ENCODE results near the gene TGM4.

TGM4 gene

DNA sequence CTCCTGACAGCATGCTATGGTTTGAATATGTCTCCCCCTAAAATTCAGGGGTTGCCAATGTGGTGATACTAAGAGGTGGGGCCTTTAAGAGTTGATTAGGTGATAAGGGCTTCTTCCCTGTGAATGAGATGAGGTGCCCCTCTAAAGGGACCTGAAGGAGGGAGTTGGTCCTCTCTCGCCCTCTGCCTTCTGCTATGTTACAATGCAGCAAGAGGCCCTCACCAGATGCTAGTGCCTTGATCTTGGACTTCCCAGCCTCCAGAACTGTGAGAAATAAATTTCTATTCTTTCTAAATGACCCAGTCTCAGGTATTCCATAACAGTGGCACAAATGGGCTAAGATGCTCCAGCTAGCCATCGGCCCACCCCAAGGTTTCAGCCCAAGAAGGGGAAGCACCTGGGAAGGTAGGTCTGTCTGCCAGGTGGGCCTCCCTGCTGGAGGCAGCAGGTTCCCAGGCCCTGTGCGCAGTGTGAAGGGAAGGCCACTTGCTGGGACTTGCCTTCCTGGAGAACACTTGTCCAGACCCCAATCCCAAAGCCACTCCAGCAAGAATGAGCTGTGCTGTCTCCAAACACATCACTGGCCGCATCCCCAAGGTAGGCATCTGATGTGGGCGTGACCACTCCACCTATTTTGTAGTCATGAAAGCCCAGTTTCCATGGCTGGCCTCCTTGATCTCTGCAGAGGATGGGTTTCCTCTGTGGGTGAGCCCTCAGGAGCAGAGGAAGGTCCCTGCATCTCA is 9.0 kb downstream of the TGM4 start:
- DNase-seq: no peak

DNA sequence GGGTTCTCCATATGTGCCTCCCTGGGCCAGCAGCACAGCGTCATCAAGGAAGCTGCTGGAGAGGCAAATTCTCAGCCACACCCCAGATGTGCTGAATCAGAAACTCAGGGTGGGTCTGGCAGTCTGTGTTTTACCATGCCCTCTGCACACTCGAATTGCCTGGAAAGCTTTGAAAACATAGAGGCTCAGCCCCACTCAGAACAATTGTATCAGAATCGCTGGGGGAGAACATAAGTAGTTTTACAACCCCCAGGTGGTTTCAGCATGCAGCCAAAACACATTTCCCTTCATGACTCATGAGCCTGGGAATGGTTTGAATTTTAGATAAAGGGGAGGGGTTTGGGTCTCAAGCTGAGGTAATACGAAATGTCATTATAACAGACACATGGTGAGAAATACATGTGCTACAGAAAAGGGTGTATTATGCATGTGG is 9.6 kb downstream of the TGM4 start:
- DNase-seq: no peak

DNA sequence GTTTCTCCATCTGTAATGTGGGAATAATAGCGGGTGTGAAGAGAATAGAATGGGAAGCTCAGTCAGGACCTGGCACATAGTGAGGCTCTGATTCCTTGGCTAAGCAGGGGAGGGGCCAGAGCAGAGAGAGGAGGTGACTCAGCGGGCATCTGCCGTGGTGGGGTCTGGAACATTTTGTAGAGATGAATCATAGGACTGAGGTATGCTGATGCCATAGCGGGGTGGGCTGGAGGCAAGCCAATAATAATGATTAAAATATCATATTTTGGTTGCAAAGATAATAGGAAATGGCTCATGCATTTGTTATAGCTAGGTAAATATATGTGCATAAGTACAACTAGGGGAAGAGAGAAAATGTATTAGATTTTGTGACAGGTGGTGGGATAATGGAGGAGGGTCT is 11.2 kb downstream of the TGM4 start:
- DNase-seq: no peak

DNA sequence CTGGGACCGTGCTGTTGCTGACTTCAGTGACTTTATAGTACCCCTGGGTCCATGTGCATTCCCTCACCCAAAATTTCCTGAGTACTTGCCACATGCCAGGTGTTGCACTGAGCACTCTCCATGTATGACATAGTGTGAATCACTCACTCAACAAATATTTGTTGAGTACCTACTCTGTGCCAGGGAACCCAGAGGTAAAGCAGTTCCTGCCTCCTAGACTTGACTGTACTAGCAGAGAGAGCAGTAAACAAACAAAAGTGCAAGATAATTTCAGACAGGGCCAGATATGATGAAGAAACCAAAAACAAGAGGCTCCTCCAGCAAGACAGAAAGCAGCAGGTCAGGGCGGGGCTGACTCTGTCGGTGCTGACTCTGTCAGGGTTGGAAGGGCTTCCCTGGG is 12.2 kb downstream of the TGM4 start:
- DNase-seq: no peak

DNA sequence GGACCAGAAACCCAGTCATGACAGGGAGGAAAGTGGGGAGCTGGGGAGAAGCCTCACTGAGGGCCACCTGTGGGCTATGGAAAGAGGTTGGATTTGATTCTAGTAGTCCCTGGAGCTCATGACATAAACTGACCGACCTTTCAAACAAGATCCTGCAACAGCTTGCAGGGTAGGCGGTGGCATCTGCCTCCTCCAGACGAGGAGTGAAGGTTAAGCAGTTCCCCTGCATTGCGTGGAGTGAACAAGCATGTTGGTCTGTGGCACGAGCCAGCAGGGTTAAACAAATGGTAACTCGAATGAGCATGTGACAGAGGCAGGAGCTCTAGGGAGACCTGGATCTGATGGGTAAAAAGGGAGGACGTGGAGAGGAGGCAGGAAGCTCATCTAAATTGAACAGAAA is 12.7 kb downstream of the TGM4 start:
- no peak for DNase-seq

DNA sequence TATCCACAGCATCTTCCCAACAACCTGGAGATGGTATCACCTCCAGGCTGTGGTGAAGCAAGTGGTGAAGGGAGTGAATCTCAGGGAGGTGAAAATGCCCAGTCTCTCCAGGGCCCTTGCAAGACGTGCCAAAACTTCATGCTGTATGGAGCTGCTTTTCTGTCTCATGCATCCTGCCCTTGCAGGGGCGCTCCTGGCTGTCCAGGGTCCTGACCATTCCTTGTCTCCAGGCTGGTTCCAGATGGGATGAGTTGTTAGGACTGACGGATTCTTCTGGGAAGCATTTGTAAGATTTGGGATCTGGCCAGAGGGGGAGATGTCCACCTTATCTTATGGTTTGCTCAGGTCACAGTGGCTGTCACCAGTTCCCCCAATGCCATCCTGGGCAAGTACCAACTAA is 15.8 kb downstream of the TGM4 start:
- DNase-seq: no peak

DNA sequence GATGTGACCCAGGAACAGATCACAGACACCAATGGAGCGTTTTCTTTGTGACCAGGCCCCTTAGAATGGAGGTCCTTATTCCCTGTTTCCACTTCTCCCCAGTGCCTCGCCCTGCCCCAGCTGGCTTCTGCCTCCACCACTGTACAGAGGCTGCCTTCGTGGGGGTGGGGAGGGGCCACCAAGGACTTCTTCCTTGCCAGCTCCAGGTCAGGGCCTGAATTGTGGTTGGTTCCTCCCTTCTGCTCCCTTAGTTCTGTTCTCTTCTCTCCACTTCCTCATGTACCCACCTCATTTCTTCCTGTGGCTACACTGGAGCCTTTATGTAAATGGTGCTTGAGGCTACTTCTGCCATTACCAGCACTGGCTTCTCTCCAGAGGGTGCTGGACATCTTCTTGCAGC is 16.4 kb downstream of the TGM4 start:
- no peak for DNase-seq

DNA sequence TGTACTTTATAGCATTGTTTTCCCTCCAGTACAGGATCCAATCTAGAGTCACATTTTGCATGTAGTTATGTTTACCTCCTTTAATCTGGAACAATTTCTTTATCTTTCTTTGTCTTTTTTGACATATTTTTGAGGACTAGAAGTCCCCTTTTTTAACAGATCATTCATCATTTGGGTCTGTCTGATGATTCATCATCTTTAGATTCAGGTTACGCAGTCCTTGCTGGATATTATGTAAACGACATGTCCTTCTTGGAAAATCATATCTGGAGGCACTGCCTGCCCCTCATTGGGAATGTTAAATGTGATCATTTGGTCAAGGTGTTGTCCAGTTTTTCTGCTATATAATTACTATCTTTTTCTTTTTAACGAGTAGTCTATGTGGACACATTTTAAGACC is 18.3 kb downstream of the TGM4 start:
- DNase-seq: no peak

DNA sequence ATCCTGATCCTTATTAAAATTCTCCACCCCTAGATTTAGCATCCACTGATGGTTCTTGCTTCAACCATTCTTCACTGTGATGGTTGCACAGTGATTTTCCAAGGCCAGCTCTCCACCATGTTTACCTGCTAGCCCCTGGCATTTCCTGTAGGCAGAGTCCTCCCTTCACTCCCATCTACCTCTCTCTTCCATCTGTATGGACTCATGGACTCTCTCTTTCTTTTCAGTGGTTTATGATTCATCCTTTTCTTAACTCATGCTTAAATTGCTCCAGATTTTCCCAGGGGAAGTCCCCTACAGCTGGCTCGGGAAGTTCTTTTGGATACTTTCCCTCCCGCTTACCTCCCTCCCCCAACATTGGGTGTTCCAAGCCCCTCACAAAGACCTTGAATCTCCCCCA is 18.7 kb downstream of the TGM4 start:
- DNase-seq: no peak

DNA sequence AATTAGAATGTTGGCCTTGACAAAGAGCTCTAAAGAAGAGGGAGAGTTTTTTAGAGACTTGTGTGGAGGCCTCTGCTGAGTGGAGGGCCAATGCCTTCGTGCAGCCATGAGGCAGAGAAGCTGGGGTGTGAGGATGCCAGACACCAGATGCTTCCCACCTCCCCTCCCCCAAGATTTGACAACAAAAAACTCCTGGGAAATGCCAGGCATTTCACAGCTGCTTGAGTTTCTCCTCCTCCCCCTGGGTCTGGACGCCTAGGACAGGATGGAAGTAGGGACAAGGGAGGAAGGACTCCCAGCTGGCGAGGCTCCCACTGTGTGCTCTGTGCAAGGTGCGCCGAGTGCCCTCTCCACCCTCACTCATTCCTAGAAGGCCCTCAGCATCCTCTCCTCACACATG is 20.1 kb downstream of the TGM4 start:
- no peak for DNase-seq

DNA sequence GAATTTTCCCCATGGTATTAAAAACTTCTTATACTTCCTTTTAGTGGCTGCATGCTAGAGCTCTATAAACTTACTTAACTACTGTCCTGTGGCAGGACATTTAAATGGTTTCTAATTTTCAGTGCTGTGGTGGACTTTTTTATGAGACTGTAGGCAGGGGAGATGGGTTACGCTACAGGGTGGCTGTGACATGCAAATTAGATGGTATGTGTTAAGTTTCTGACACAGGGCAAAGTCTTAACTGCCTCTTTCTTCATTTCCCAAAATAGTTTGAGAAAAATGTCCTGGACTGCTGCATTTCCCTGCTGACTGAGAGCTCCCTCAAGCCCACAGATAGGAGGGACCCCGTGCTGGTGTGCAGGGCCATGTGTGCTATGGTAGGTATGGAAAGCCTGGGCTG is 22.0 kb downstream of the TGM4 start:
- no peak for DNase-seq

DNA sequence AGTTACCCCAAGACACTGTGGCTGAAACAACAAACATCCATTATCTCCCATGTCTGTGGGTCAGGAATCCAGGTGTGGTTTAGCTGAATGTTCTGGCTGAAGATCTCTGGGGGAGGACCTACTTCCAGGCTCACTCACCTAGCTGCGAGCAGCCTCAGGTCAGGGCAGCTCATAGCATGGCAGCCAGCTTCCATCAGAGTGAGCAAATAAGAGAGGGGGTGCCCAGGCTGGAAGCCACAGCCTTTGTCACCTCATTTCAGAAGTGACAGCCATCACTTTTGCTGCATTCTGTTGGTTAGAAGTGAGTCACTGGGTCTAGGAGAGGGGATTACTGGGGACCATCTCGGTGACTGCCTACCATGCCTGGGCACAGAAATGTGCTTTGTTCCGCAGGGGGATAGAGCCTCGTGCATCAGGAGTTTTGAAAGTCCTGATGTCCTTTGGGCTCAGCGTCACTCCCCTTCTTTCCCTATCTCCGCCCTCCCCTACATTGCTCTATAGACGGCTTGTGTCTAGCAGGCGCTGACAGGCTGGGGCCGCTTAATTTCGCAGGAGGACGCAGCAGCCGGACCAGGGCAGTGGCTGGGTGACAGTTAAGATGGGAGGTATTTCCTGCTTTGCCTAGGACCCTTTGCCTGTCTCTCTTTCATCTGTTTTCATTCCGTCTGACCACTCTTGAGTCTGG is 25.4 kb downstream of the TGM4 start:
- DNase-seq: no peak

DNA sequence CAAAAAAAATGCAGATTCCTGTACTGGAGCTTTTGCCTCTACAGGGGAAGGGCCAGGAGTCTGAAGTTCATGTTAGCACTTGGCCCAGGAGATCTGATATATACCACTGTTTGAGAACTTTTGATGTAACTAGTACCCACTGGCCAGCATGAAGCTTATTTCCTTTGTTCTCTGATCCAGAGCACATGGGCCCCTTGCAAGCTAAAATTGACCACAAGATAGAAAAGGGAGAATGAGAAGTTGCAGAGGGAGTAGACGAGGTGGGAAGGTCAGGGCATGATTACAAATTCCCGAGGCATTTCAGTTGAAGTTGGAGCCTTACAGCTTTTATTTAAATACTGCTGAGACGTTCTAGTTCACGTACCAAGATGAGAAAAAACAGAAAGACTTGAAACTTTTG is 28.2 kb downstream of the TGM4 start:
- no peak for DNase-seq

DNA sequence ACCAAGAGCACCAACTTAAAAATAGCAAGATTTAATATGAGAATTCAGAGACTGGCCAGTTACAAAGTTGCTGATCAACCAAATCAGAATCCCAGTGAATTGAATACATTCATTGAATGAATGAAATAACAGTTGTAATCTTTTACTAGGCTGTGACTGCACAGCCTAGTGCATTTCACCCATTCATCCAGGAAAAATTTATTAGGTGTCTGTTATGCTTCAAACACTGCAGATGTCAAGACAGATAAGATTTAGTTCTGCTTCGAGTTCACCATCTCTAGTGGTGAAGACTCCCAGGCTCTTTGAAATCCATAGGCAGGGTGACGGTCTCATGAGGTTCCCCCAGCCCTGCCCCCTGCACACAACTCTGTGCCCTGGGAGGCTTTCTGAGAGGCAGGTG is 28.9 kb downstream of the TGM4 start:
- no peak for DNase-seq

DNA sequence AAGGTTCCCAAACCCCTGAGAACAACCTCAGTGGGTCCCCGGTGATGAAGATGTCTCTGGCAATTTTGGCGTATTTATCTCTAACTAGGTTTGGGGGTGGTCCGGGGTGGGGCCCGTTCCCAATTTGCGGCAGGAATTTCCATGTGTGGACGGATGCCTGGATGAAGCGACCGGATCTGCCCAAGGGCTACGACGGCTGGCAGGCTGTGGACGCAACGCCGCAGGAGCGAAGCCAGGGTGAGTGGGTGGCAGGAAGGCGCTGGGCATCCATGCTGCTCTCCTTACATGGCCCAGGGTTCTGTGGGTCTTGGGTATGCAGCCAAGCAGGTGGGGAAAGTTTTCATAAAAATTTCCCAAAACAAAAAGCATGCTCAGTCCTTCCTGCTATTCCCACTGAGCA is 29.3 kb downstream of the TGM4 start:
- DNase-seq: no peak

DNA sequence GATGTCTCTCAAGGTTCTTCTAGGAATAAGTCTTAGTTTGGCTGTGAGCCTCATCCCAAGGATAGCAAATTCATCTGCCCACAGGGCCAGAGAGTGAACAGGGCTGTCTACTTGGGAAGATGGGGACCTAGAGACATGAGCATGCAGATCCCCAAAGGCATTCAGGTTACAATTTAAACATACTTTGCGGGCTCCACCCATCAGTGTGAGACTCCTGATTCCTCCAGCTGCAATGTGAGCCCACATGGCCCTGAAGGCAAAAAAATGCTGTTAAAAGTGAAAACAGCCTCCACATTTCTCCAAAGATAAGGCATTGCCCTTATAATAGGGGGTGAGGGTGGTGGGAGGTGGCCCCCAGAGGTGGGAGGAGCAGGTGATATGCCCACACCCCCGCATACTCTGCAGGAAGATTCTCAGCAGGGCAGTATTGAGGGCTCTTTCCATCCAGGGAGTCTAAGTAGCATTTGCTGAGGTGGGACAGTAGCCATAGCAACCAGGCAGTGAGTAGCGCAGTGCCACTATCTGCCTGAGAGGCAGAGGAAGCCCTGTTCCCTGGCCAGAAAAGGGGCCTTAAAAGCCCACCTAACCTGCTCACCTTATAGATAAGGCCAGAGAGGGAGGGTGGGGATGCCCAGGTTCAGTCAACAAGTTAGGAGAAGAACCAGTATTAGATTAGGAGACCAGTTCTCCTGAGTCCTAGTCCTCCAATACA is 31.2 kb downstream of the TGM4 start:
- no peak for DNase-seq

DNA sequence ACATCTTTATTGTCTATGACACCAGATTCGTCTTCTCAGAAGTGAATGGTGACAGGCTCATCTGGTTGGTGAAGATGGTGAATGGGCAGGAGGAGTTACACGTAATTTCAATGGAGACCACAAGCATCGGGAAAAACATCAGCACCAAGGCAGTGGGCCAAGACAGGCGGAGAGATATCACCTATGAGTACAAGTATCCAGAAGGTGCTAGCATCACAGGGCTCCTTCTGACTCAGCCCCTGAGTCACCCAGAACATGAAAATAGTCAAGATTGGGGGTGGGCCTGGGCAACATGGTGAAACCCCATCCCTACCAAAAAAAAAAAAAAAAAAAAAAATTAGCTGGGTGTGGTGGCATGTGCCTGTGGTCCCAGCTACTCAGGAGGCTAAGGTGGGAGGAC is 32.6 kb downstream of the TGM4 start:
- peak in 1 of 2 donors; percentile 16 for DNase-seq

DNA sequence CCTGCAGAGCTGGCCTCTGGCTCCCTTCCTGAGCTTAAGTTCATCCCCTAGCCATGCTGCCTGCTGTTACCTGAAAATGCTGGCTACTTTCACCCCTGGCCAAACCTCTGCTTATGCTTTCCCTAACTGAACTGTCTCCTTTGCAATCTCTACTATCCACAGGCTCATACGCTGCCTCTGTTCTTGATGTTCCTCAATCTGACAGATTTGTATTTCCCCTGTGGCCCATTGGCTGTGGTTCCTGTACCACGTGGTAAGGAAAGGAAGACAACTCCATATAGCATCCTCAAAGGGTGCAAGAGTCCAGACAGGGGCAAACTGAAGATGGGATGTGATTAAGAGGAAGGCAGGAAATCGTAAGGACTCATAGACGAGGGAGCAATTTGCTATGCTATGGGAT is 33.2 kb downstream of the TGM4 start:
- DNase-seq: no peak

DNA sequence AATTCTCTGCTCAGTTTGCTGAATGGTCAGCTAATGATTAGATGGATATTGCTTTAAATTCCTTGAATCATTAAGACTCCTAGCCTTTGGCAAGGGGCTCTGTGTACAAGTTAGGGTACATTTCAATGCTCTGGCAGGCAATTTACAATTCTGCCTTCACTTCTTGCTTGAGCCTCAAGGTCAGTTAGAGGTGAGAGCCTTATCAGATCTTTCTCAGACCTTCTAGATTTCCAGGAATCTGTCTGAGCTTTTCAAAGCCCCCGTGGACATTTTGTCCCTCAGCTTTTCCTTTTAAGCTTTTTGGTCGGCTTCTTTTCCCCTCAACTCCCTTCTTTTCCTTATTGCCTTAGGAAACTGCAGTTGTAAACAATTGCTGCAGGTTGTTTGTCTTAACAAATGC is 34.7 kb downstream of the TGM4 start:
- DNase-seq: no peak

DNA sequence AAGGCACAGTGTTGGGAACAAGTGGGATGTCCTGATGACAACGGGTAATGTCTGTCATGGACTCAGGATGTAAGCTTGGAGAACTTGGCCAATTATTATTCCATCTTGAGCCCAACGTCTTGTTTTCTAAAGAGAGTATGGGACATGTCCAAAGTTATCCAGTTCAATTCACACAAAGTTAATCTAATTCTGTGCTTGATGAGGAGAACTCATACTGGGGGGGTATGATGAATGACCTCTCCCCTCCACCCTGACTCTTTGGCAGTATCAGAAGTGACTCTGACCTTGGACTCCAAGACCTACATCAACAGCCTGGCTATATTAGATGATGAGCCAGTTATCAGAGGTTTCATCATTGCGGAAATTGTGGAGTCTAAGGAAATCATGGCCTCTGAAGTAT is 36.3 kb downstream of the TGM4 start:
- DNase-seq: no peak

DNA sequence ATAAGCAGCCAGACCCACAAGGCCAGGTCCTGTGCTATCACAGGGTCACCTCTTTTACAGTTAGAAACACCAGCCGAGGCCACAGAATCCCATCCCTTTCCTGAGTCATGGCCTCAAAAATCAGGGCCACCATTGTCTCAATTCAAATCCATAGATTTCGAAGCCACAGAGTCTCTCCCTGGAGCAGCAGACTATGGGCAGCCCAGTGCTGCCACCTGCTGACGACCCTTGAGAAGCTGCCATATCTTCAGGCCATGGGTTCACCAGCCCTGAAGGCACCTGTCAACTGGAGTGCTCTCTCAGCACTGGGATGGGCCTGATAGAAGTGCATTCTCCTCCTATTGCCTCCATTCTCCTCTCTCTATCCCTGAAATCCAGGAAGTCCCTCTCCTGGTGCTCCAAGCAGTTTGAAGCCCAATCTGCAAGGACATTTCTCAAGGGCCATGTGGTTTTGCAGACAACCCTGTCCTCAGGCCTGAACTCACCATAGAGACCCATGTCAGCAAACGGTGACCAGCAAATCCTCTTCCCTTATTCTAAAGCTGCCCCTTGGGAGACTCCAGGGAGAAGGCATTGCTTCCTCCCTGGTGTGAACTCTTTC is 39.6 kb downstream of the TGM4 start:
- DNase-seq: peak; percentile 71 to 75

DNA sequence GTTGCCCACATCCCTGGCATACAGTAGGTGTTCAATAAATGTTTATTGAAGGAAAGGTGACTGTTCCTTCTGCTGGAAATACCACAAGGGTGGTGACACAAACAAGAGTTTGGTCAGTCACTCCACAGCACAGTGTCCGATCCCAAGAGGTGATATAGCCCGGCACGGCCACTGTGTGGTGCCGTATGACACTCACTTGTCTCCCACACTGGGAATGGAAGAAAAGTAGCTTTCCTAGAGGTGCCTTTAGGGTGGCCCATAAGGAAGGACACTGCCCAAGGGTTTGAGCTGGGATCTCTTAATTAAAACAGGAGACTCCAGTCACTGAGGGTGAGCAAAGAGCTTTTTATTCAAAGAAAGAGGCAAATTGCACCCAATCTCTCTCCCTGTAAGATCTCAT is 40.5 kb downstream of the TGM4 start:
- no peak for DNase-seq

DNA sequence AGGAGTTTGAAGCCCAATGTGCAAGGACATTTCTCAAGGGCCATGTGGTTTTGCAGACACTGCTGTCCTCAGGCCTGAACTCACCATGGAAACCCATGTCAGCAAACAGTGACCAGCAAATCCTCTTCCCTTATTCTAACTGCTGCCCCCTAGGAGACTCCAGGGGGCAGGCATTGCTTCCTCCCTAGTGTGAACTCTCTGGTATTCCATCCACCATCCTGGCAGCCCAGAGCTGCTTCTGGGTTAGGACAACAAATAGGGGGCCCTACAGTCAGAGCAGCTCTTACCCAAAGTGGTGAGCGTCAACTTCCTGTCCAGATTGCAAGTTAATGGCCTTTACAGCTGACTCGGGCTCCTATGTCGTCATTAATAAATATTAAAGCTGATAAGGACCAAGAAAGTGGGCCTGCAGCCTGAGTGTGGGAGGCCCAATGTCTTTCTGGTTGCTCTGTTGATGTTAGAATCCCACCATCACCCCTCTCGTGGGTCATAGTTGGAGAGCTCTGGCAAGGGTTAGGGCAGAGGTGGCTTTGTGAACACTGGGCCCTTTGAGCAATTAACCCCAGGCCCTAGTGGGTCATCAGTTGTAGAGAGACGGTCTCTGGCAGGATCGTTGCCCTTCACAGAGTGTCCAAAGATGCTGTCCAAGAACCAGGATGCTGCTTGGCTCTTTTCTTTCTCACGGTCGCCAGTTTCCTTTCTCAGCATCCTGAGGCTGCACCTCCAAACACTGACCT is 41.5 kb downstream of the TGM4 start:
- no peak for DNase-seq
